Neural crest cell (in vitro differentiated cells): Measurements from ENCODE around the gene BCL2L12. TPM values are rescaled to one million over a fixed set of nuclear protein-coding genes. Genes with fewer than 3 reads are reported as not detected.

Experiments used
- DNase-seq: peaks from one replicate; pipeline ENCODE4 v3.0.0; 2021; ENCODE audit warnings: low read depth, mixed read lengths, low spot score
- H3K27ac Mint-ChIP-seq: one replicate; pipeline ENCODE4 v1.8.0; 2021; ENCODE audit warnings: mild to moderate bottlenecking, mixed read lengths; ENCODE audit not compliant: unreplicated experiment
- H3K27me3 Mint-ChIP-seq: 2 replicates; pipeline ENCODE4 v1.8.0; 2021; ENCODE audit warnings: low read depth, mild to moderate bottlenecking, mixed read lengths
- H3K36me3 Mint-ChIP-seq: 2 replicates; pipeline ENCODE4 v1.8.0; 2021; ENCODE audit warnings: low read depth, mild to moderate bottlenecking, mixed read lengths
- H3K4me1 Mint-ChIP-seq: 2 replicates; pipeline ENCODE4 v1.8.0; 2021; ENCODE audit warnings: mixed read lengths
- H3K4me3 Mint-ChIP-seq: one replicate; pipeline ENCODE4 v1.8.0; 2021; ENCODE audit warnings: mild to moderate bottlenecking, mixed read lengths
- H3K9me3 Mint-ChIP-seq: 2 replicates; pipeline ENCODE4 v1.8.0; 2021; ENCODE audit warnings: mixed read lengths
- CTCF ChIP-seq: fragments of 200-600 bp; sonication (generic); conservative IDR thresholded peaks from 2 replicates; pipeline ENCODE4 v1.5.0; 2021; ENCODE audit warnings: antibody characterized with exemption, mild to moderate bottlenecking
- total RNA-seq: library from RNA; stranded (reverse); gene quantifications from 2 replicates; pipeline ENCODE4 v1.2.1, GENCODE V29; 2021

Gene BCL2L12
- total RNA-seq, 1 donor from 2014 or later = 92.4 TPM

- H3K9me3 Mint-ChIP-seq = no peaks in the 10 kb centered on the region
- TF ChIP-seq CTCF = no peak
- DNase-seq = no peak
- peaks cover 11% of the 10 kb centered on the region for H3K36me3 Mint-ChIP-seq
- H3K4me3 Mint-ChIP-seq = peak overlapping the region; percentile 59
- H3K27ac Mint-ChIP-seq = no peak overlapping the region
- H3K27me3 Mint-ChIP-seq = peaks cover 6% of the 10 kb centered on the region
- peaks cover 26% of the 10 kb centered on the region for H3K4me1 Mint-ChIP-seq
Measured at GRCh38 chr19:49681830-49682229, 16.1 kb downstream of the BCL2L12 start.

- peaks cover 11% of the 10 kb centered on the region for H3K36me3 Mint-ChIP-seq
- H3K27ac Mint-ChIP-seq = no peak overlapping the region
- H3K4me1 Mint-ChIP-seq = peaks cover 30% of the 10 kb centered on the region
- no peak for DNase-seq
- peak overlapping the region; percentile 59 for H3K4me3 Mint-ChIP-seq
- no peaks in the 10 kb centered on the region for H3K9me3 Mint-ChIP-seq
- H3K27me3 Mint-ChIP-seq = peaks cover 2% of the 10 kb centered on the region
- TF ChIP-seq CTCF = no peak
Measured at GRCh38 chr19:49682274-49682673, 16.5 kb downstream of the BCL2L12 start.

- peak overlapping the region; percentile 23 for H3K4me3 Mint-ChIP-seq
- H3K27me3 Mint-ChIP-seq = peaks cover 5% of the 10 kb centered on the region
- H3K27ac Mint-ChIP-seq = no peak overlapping the region
- peaks cover 27% of the 10 kb centered on the region for H3K4me1 Mint-ChIP-seq
- H3K9me3 Mint-ChIP-seq = no peaks in the 10 kb centered on the region
- H3K36me3 Mint-ChIP-seq = peaks cover 15% of the 10 kb centered on the region
- no peak for DNase-seq
- TF ChIP-seq CTCF = no peak
Measured at GRCh38 chr19:49683814-49684250, 18.1 kb downstream of the BCL2L12 start.

GRCh38 chr19:49684251-49684982 lies 18.7 kb downstream of the BCL2L12 start:
- Mint-ChIP-seq H3K4me1 (peaks cover 27% of the 10 kb centered on the region), H3K27ac (no peak overlapping the region), H3K4me3 (peak overlapping the region; percentile 23), H3K36me3 (peaks cover 15% of the 10 kb centered on the region), H3K9me3 (no peaks in the 10 kb centered on the region), H3K27me3 (peaks cover 5% of the 10 kb centered on the region)
- no peak for DNase-seq
- peak; percentile 31 for TF ChIP-seq CTCF

- no peak for DNase-seq
- no peak for TF ChIP-seq CTCF
- Mint-ChIP-seq H3K4me3 (peak overlapping the region; percentile 74), H3K27ac (no peak overlapping the region), H3K4me1 (peaks cover 25% of the 10 kb centered on the region), H3K27me3 (peaks cover 5% of the 10 kb centered on the region), H3K36me3 (peaks cover 15% of the 10 kb centered on the region), H3K9me3 (no peaks in the 10 kb centered on the region)
Measured at GRCh38 chr19:49684983-49685553, 19.3 kb downstream of the BCL2L12 start.
